GM12801 (cell line): ENCODE results near the gene GLDN.

Experiments
- CTCF ChIP-seq: IDR thresholded peaks from one replicate; pipeline ENCODE4 v1.5.1; 2011; ENCODE audit warnings: control low read depth; ENCODE audit not compliant: insufficient read length; ENCODE audit errors: extremely low read depth

The GLDN gene

GRCh38 chr15:51310064-51310463 lies 31.4 kb upstream of the GLDN start:
- no peak for TF ChIP-seq CTCF

- no peak for TF ChIP-seq CTCF
Observed at GRCh38 chr15:51311510-51311909, 29.9 kb upstream of the GLDN start.

- no peak for TF ChIP-seq CTCF
Observed at GRCh38 chr15:51312166-51313073, 29.0 kb upstream of the GLDN start.

GRCh38 chr15:51313074-51313393 lies 28.4 kb upstream of the GLDN start:
- TF ChIP-seq CTCF = no peak

- TF ChIP-seq CTCF = no peak
Observed at GRCh38 chr15:51313644-51314280, 27.7 kb upstream of the GLDN start.

GRCh38 chr15:51314391-51315337 lies 26.8 kb upstream of the GLDN start:
- TF ChIP-seq CTCF = no peak

GRCh38 chr15:51315726-51316125 lies 25.7 kb upstream of the GLDN start:
- no peak for TF ChIP-seq CTCF
